GM10266 (cell line): Measurements from ENCODE around the gene CBY1.
"Not testable (repeated sequence)": the region's sequence is repeated elsewhere in the genome, so short reads cannot be mapped to it uniquely, and the experiment has no call there.

Source experiments
- DNase-seq: peaks from one replicate; pipeline ENCODE4 v3.0.0; 2012; ENCODE audit errors: extremely low spot score
- CTCF ChIP-seq: IDR thresholded peaks from 2 replicates; pipeline ENCODE4 v1.5.1; 2012; ENCODE audit warnings: mild to moderate bottlenecking, low read depth; ENCODE audit not compliant: control insufficient read depth, insufficient read depth; ENCODE audit errors: missing control alignments

Gene CBY1

GRCh38 chr22:38613588-38613987 is 42.9 kb upstream of the CBY1 start:
- DNase-seq, result no peak
- no peak for TF ChIP-seq CTCF

- no peak for TF ChIP-seq CTCF
- DNase-seq, result no peak
Measured at GRCh38 chr22:38614332-38615063, 41.9 kb upstream of the CBY1 start.

GRCh38 chr22:38615064-38615405 is 41.4 kb upstream of the CBY1 start:
- DNase-seq, result not testable (repeated sequence)

- DNase-seq, result no peak
- TF ChIP-seq CTCF, result no peak
Measured at GRCh38 chr22:38618258-38618657, 38.2 kb upstream of the CBY1 start.

GRCh38 chr22:38618682-38619081 is 37.8 kb upstream of the CBY1 start:
- DNase-seq, result no peak
- no peak for TF ChIP-seq CTCF

- TF ChIP-seq CTCF, result no peak
Measured at GRCh38 chr22:38623351-38623750, 33.1 kb upstream of the CBY1 start.

GRCh38 chr22:38628444-38628843 is 28.0 kb upstream of the CBY1 start:
- DNase-seq, result no peak
- no peak for TF ChIP-seq CTCF

More at GRCh38 chr22:38623351-38623750, 33.1 kb upstream of the CBY1 start:
- no peak for DNase-seq

GRCh38 chr22:38629108-38629507 is 27.3 kb upstream of the CBY1 start:
- no peak for TF ChIP-seq CTCF
- no peak for DNase-seq
